ENCODE measurements around the gene IGSF21.

The IGSF21 gene

DNA sequence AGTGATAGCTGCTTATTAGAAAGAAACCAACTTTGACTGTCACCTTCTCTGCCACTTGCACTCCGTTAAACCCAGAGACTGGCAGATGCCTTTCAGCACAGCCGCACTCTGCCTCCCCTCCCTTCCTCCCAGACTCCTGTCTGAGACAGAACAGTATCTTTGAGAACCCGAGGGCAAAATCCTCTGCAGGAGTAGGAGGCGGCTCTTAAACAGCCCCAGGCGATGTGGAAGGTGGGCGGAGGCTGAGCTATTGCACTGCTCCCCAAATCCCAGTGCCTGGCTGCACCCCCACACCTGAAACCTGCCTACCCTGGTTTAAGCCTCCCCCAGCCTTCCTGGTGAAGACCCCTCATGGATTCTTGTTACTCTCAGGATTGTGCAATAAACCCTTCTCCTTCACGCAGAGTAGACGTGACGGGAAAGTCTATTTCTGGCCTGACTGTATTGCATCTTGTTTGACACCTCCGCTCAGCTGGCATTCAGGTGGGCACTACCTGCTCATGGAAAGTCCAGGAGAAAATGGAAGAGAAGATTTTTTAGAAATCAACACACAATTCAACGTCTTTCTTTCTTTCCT lies 34.4 kb upstream of the IGSF21 start:
- H3K9me3 ChIP-seq (ENCODE audit: low read length): no peaks in the 10 kb centered on the region
- no peaks in the 10 kb centered on the region for H3K36me3 ChIP-seq (ENCODE audit: insufficient read depth, low read length)
- H3K4me1 ChIP-seq (ENCODE audit: insufficient read depth, low read length, severe bottlenecking): no peaks in the 10 kb centered on the region
- no peak overlapping the region for H3K4me2 ChIP-seq (ENCODE audit: low read length)
- no peak overlapping the region for H3K9ac ChIP-seq (ENCODE audit: low read length)
- no peaks in the 10 kb centered on the region for H3K27me3 ChIP-seq (ENCODE audit: insufficient read depth, low read length)
- no peaks in the 10 kb centered on the region for H3K9me2 ChIP-seq (ENCODE audit: low read depth, low read length)
- no peak overlapping the region for H3K4me3 ChIP-seq (ENCODE audit: low read depth, low read length, poor library complexity, severe bottlenecking)
- no peaks in the 10 kb centered on the region for H3K79me2 ChIP-seq (ENCODE audit: insufficient read depth, low read length)
- no peak overlapping the region for H2AFZ ChIP-seq (ENCODE audit: low read length)
- H4K20me1 ChIP-seq (ENCODE audit: insufficient read depth, low read length): no peaks in the 10 kb centered on the region
- H3F3A ChIP-seq (ENCODE audit: insufficient read depth, low read length): no peaks in the 10 kb centered on the region
- no peak overlapping the region for H3K27ac ChIP-seq (ENCODE audit: low read depth, low read length, poor library complexity, severe bottlenecking)
- TF ChIP-seq, protein P1, sequence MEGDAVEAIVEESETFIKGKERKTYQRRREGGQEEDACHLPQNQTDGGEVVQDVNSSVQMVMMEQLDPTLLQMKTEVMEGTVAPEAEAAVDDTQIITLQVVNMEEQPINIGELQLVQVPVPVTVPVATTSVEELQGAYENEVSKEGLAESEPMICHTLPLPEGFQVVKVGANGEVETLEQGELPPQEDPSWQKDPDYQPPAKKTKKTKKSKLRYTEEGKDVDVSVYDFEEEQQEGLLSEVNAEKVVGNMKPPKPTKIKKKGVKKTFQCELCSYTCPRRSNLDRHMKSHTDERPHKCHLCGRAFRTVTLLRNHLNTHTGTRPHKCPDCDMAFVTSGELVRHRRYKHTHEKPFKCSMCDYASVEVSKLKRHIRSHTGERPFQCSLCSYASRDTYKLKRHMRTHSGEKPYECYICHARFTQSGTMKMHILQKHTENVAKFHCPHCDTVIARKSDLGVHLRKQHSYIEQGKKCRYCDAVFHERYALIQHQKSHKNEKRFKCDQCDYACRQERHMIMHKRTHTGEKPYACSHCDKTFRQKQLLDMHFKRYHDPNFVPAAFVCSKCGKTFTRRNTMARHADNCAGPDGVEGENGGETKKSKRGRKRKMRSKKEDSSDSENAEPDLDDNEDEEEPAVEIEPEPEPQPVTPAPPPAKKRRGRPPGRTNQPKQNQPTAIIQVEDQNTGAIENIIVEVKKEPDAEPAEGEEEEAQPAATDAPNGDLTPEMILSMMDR (IDR thresholded peaks at IDR 0.05; ENCODE audit: low read length): no peak

DNA sequence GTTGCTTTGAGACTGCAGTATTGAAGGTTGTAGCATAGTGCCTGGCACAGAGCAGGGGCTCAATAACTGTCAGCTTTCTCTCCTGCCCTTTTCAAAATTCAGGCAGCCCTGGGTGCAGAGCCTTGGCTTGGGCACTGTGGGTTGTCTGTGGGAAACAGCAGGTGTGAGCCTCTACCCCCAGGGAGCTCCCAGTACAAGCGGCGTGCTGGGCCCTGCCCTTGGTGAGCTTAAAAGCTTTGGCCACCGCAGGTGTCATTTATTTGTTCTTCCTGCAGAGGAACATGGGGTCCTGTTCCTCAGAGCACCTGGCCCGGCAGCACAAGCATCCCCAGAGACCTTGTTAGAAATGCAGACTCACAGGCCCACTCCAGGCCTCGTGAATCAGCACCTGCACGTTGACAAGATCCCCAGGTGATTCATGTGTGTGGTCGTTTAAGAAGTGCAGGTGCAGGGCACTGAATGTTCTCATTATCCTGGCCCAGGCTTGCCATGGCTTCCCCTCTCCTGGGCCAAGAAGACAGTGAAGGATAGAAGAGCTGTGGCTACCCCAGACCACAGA lies 29.9 kb upstream of the IGSF21 start:
- H3K4me1 ChIP-seq (ENCODE audit: insufficient read depth, low read length, severe bottlenecking): no peaks in the 10 kb centered on the region
- no peaks in the 10 kb centered on the region for H3F3A ChIP-seq (ENCODE audit: insufficient read depth, low read length)
- H3K79me2 ChIP-seq (ENCODE audit: insufficient read depth, low read length): no peaks in the 10 kb centered on the region
- H3K9me3 ChIP-seq (ENCODE audit: low read length): no peaks in the 10 kb centered on the region
- no peak overlapping the region for H2AFZ ChIP-seq (ENCODE audit: low read length)
- no peak for TF ChIP-seq EZH2 (IDR thresholded peaks at IDR 0.05; ENCODE audit: borderline replicate concordance, low read length)
- TF ChIP-seq, protein P1 (IDR thresholded peaks at IDR 0.05; ENCODE audit: low read length): no peak
- no peak overlapping the region for H3K4me3 ChIP-seq (ENCODE audit: low read depth, low read length, poor library complexity, severe bottlenecking)
- H3K9me2 ChIP-seq (ENCODE audit: low read depth, low read length): no peaks in the 10 kb centered on the region
- H3K4me2 ChIP-seq (ENCODE audit: low read length): no peak overlapping the region
- H3K9ac ChIP-seq (ENCODE audit: low read length): no peak overlapping the region
- no peak overlapping the region for H3K27ac ChIP-seq (ENCODE audit: low read depth, low read length, poor library complexity, severe bottlenecking)
- no peaks in the 10 kb centered on the region for H4K20me1 ChIP-seq (ENCODE audit: insufficient read depth, low read length)
- no peaks in the 10 kb centered on the region for H3K36me3 ChIP-seq (ENCODE audit: insufficient read depth, low read length)
- no peaks in the 10 kb centered on the region for H3K27me3 ChIP-seq (ENCODE audit: insufficient read depth, low read length)

DNA sequence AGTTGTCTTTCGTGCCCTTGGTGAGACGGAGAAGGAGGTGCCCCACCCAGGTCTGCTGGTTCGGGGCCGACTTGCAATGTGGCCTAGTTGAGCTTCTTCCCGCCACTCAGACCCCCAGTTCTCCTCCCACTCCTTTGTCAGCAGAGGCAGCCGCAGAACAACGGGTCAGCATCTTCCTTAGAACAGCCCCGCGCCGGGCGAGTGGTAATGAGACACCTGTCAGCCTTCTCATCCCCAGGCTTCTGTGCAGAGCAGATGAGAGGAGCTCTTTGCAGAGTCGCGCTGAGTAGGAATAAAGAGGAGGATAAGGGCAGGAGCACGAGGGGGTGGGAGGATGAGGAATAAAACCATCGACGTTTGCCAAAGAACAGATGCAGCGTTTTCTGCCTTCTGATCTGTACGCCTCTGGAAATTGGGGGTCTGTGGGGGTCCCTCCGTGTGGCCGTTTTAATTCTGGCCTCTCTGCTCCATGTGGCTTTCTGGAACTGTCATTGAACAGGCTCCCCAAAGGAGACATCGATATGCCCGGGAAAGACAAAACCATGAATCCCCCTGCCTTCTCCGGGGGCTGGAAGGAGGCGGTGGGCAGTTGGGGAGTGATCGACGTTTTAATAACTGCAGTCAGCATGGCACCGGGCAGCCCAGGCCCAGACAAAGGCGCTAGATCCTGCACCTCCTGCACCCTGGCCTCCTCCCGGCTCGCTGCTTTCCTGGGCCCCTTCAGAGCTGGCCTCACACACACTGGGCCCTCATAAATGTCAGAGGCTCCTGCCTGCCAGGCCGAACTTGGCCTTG lies 27.5 kb upstream of the IGSF21 start:
- no peaks in the 10 kb centered on the region for H3K79me2 ChIP-seq (ENCODE audit: insufficient read depth, low read length)
- H3K4me2 ChIP-seq (ENCODE audit: low read length): no peak overlapping the region
- no peak for TF ChIP-seq EZH2 (IDR thresholded peaks at IDR 0.05; ENCODE audit: borderline replicate concordance, low read length)
- TF ChIP-seq, protein P1 (IDR thresholded peaks at IDR 0.05; ENCODE audit: low read length): no peak
- H3K9ac ChIP-seq (ENCODE audit: low read length): no peak overlapping the region
- no peaks in the 10 kb centered on the region for H3K9me2 ChIP-seq (ENCODE audit: low read depth, low read length)
- H3K9me3 ChIP-seq (ENCODE audit: low read length): no peaks in the 10 kb centered on the region
- H3K27ac ChIP-seq (ENCODE audit: low read depth, low read length, poor library complexity, severe bottlenecking): no peak overlapping the region
- no peak overlapping the region for H3K4me3 ChIP-seq (ENCODE audit: low read depth, low read length, poor library complexity, severe bottlenecking)
- H3F3A ChIP-seq (ENCODE audit: insufficient read depth, low read length): no peaks in the 10 kb centered on the region
- H2AFZ ChIP-seq (ENCODE audit: low read length): no peak overlapping the region
- H4K20me1 ChIP-seq (ENCODE audit: insufficient read depth, low read length): no peaks in the 10 kb centered on the region
- H3K36me3 ChIP-seq (ENCODE audit: insufficient read depth, low read length): no peaks in the 10 kb centered on the region
- no peaks in the 10 kb centered on the region for H3K4me1 ChIP-seq (ENCODE audit: insufficient read depth, low read length, severe bottlenecking)
- H3K27me3 ChIP-seq (ENCODE audit: insufficient read depth, low read length): no peaks in the 10 kb centered on the region

Measured in OCI-LY1 (cell line).